ENCODE measurements around the gene CSNK2A3. TPM values are rescaled to one million over a fixed set of nuclear protein-coding genes. Genes with fewer than 3 reads are reported as not detected.

CSNK2A3 gene
- total and polyA plus RNA-seq, 2 donors (not counting 1 experiment from before 2014, with no cell fraction given), result 0.15 to 0.32 TPM

GRCh38 chr11:11324090-11324489, 29.0 kb downstream of the CSNK2A3 start:
- Histone ChIP-seq H3K4me3 (ENCODE audit: control extremely low read depth in 1 of 5, extremely low read depth in 1 of 5, insufficient read depth in 1 of 5, low read depth in 2 of 5, low read length in 4 of 5) (no peak overlapping the region), H3K79me2 (ENCODE audit: control insufficient read depth, insufficient read depth, low read length) (no peaks in the 10 kb centered on the region), H4K20me1 (ENCODE audit: control insufficient read depth, insufficient read depth, low read length, poor library complexity, severe bottlenecking) (no peaks in the 10 kb centered on the region), H3K4me2 (replicated peaks; ENCODE audit: low read depth, low read length, poor library complexity, severe bottlenecking) (no peak overlapping the region), H3K36me3 (replicated peaks in 1 of 2; ENCODE audit: control extremely low read depth in 1 of 2, control insufficient read depth in 1 of 2, extremely low read depth in 1 of 2, insufficient read depth in 2 of 2, low read length in 1 of 2) (no peaks in the 10 kb centered on the region), H3K9me3 (ENCODE audit: control extremely low read depth in 1 of 3, control insufficient read depth in 2 of 3, insufficient read depth in 1 of 3, low read length in 2 of 3) (peaks cover 0 to 11% (median 2%) of the 10 kb centered on the region in 3 donors), H2AFZ (ENCODE audit: insufficient read depth, low read depth, low read length, poor library complexity, severe bottlenecking) (no peak overlapping the region), H3K27me3 (replicated peaks in 1 of 4; ENCODE audit: control extremely low read depth in 1 of 4, control insufficient read depth in 3 of 4, insufficient read depth in 4 of 4, low read length in 3 of 4) (peaks cover 0 to 3% (median 0%) of the 10 kb centered on the region in 4 experiments), H3K27ac (ENCODE audit: low read length in 2 of 2) (no peak overlapping the region), H3K4me1 (ENCODE audit: control insufficient read depth in 2 of 2, insufficient read depth in 2 of 2, low read length in 2 of 2) (no peaks in the 10 kb centered on the region), H3K9ac (ENCODE audit: low read length) (no peak overlapping the region)
- no peak for ATAC-seq (ENCODE audit: low read depth)
- no peak for DNase-seq
- intact Hi-C loops (cut with micrococcal nuclease), result no loop called here
- H3K4me3 Mint-ChIP-seq, result no peak overlapping the region
- H3K27ac Mint-ChIP-seq, result no peak overlapping the region
- no peak for TF ChIP-seq CTCF (IDR thresholded peaks at IDR 0.05)
- TF ChIP-seq EZH2 (IDR thresholded peaks at IDR 0.05; ENCODE audit: borderline replicate concordance, insufficient read depth, low read depth, low read length, poor library complexity, severe bottlenecking), result no peak
- H3K9me3 Mint-ChIP-seq (ENCODE audit: insufficient read depth), result peaks cover 7% of the 10 kb centered on the region
- CTCF ChIA-PET, result no interaction called here
- H3K27me3 Mint-ChIP-seq, result peaks cover 4% of the 10 kb centered on the region
- POLR2A ChIA-PET, result no interaction called here
- no peaks in the 10 kb centered on the region for H3K4me1 Mint-ChIP-seq
- WGBS (ENCODE audit: insufficient coverage), result 100% methylated on average over 1 of the region's 1 CpG

- Histone ChIP-seq H3K27ac (ENCODE audit: low read length in 2 of 2) (no peak overlapping the region), H3K4me2 (replicated peaks; ENCODE audit: low read depth, low read length, poor library complexity, severe bottlenecking) (no peak overlapping the region), H2AFZ (ENCODE audit: insufficient read depth, low read depth, low read length, poor library complexity, severe bottlenecking) (no peak overlapping the region), H3K4me1 (ENCODE audit: control insufficient read depth in 2 of 2, insufficient read depth in 2 of 2, low read length in 2 of 2) (no peaks in the 10 kb centered on the region), H3K27me3 (replicated peaks in 1 of 4; ENCODE audit: control extremely low read depth in 1 of 4, control insufficient read depth in 3 of 4, insufficient read depth in 4 of 4, low read length in 3 of 4) (peaks cover 0 to 3% (median 0%) of the 10 kb centered on the region in 4 experiments), H3K9me3 (ENCODE audit: control extremely low read depth in 1 of 3, control insufficient read depth in 2 of 3, insufficient read depth in 1 of 3, low read length in 2 of 3) (peaks cover 0 to 11% (median 2%) of the 10 kb centered on the region in 3 donors), H3K9ac (ENCODE audit: low read length) (no peak overlapping the region), H3K36me3 (replicated peaks in 1 of 2; ENCODE audit: control extremely low read depth in 1 of 2, control insufficient read depth in 1 of 2, extremely low read depth in 1 of 2, insufficient read depth in 2 of 2, low read length in 1 of 2) (no peaks in the 10 kb centered on the region), H3K4me3 (ENCODE audit: control extremely low read depth in 1 of 5, extremely low read depth in 1 of 5, insufficient read depth in 1 of 5, low read depth in 2 of 5, low read length in 4 of 5) (no peak overlapping the region), H3K79me2 (ENCODE audit: control insufficient read depth, insufficient read depth, low read length) (no peaks in the 10 kb centered on the region), H4K20me1 (ENCODE audit: control insufficient read depth, insufficient read depth, low read length, poor library complexity, severe bottlenecking) (no peaks in the 10 kb centered on the region)
- TF ChIP-seq EZH2 (IDR thresholded peaks at IDR 0.05; ENCODE audit: borderline replicate concordance, insufficient read depth, low read depth, low read length, poor library complexity, severe bottlenecking) (no peak), CTCF (IDR thresholded peaks at IDR 0.05) (no peak)
- H3K9me3 Mint-ChIP-seq (ENCODE audit: insufficient read depth), result peaks cover 7% of the 10 kb centered on the region
- no peaks in the 10 kb centered on the region for H3K4me1 Mint-ChIP-seq
- H3K27me3 Mint-ChIP-seq, result peaks cover 4% of the 10 kb centered on the region
- ChIA-PET CTCF (no interaction called here), POLR2A (no interaction called here)
- DNase-seq, result no peak
- no peak overlapping the region for H3K4me3 Mint-ChIP-seq
- intact Hi-C loops (cut with micrococcal nuclease), result no loop called here
- no peak overlapping the region for H3K27ac Mint-ChIP-seq
- no peak for ATAC-seq (ENCODE audit: low read depth)
Observed at GRCh38 chr11:11322101-11322500, 30.9 kb downstream of the CSNK2A3 start.

Measured in B cell (primary cell).